HEK293 (cell line): ENCODE measurements around the gene WNT8B.
A peak's percentile ranks its signal among the peaks of the same experiment; 100 is the strongest.

Source experiments
- ELK4 ChIP-seq: IDR thresholded peaks from 2 replicates; pipeline ENCODE4 v1.6.1; 2011; ENCODE audit warnings: mild to moderate bottlenecking, low read depth, low read length, borderline replicate concordance
- GLI4 ChIP-seq: fragments of 450-650 bp; formaldehyde crosslinking; IDR thresholded peaks from 2 replicates; pipeline ENCODE4 v1.5.1; 2016; ENCODE audit warnings: missing biosample characterization, missing genetic modification characterization
- PRDM1 ChIP-seq: fragments of 450-650 bp; formaldehyde crosslinking; IDR thresholded peaks from 2 replicates; pipeline ENCODE4; 2016; ENCODE audit warnings: missing biosample characterization, missing genetic modification characterization
- REPIN1 ChIP-seq: fragments of 450-650 bp; formaldehyde crosslinking; IDR thresholded peaks from 2 replicates; pipeline ENCODE4 v1.5.1; 2017; ENCODE audit warnings: missing biosample characterization, missing genetic modification characterization, low read depth
- SCRT2 ChIP-seq: fragments of 450-650 bp; formaldehyde crosslinking; IDR thresholded peaks from 2 replicates; pipeline ENCODE4 v1.5.1; 2016; ENCODE audit warnings: missing biosample characterization, missing genetic modification characterization
- SETDB1 ChIP-seq: IDR thresholded peaks from one replicate; pipeline ENCODE4 v1.6.1; 2017; ENCODE audit warnings: mild to moderate bottlenecking, low read length, moderate library complexity, mixed read lengths; ENCODE audit not compliant: insufficient read length
- SP2 ChIP-seq: fragments of 450-650 bp; formaldehyde crosslinking; IDR thresholded peaks from 2 replicates; pipeline ENCODE4 v1.5.1; 2016; ENCODE audit warnings: missing biosample characterization, missing genetic modification characterization
- SP7 ChIP-seq: fragments of 450-650 bp; formaldehyde crosslinking; IDR thresholded peaks from 2 replicates; pipeline ENCODE4 v1.5.1; 2016; ENCODE audit warnings: missing biosample characterization, missing genetic modification characterization
- ZBTB49 ChIP-seq: fragments of 450-650 bp; formaldehyde crosslinking; IDR thresholded peaks from 2 replicates; pipeline ENCODE4 v1.5.1; 2016; ENCODE audit warnings: missing biosample characterization, missing genetic modification characterization, low read depth
- ZFHX2 ChIP-seq: fragments of 450-650 bp; formaldehyde crosslinking; conservative IDR thresholded peaks from 2 replicates; pipeline ENCODE4 v1.5.1; 2016; ENCODE audit warnings: missing biosample characterization, missing genetic modification characterization
- ZFP41 ChIP-seq: fragments of 450-650 bp; formaldehyde crosslinking; IDR thresholded peaks from 2 replicates; pipeline ENCODE4 v1.5.1; 2016; ENCODE audit warnings: missing biosample characterization, missing genetic modification characterization, borderline replicate concordance
- ZNF10 ChIP-seq: fragments of 450-650 bp; formaldehyde crosslinking; IDR thresholded peaks from 2 replicates; pipeline ENCODE4 v1.5.1; 2017; ENCODE audit warnings: missing biosample characterization, missing genetic modification characterization
- ZNF112 ChIP-seq: fragments of 450-650 bp; formaldehyde crosslinking; IDR thresholded peaks from 2 replicates; pipeline ENCODE4 v1.5.0; 2017; ENCODE audit warnings: missing biosample characterization, missing genetic modification characterization
- ZNF114 ChIP-seq: fragments of 450-650 bp; formaldehyde crosslinking; IDR thresholded peaks from 2 replicates; pipeline ENCODE4 v1.5.0; 2017; ENCODE audit warnings: missing biosample characterization, missing genetic modification characterization
- ZNF133 ChIP-seq: fragments of 450-650 bp; formaldehyde crosslinking; IDR thresholded peaks from 2 replicates; pipeline ENCODE4 v1.5.1; 2016; ENCODE audit warnings: missing biosample characterization, missing genetic modification characterization
- ZNF155 ChIP-seq: fragments of 450-650 bp; formaldehyde crosslinking; IDR thresholded peaks from 2 replicates; pipeline ENCODE4 v1.5.1; 2016; ENCODE audit warnings: missing biosample characterization, missing genetic modification characterization
- ZNF174 ChIP-seq: fragments of 450-650 bp; formaldehyde crosslinking; IDR thresholded peaks from 2 replicates; pipeline ENCODE4 v1.5.0; 2017; ENCODE audit warnings: missing biosample characterization, mild to moderate bottlenecking, missing genetic modification characterization
- ZNF2 ChIP-seq: fragments of 450-650 bp; formaldehyde crosslinking; IDR thresholded peaks from 2 replicates; pipeline ENCODE4 v1.5.1; 2016; ENCODE audit warnings: missing biosample characterization, missing genetic modification characterization
- ZNF221 ChIP-seq: fragments of 450-650 bp; formaldehyde crosslinking; IDR thresholded peaks from 2 replicates; pipeline ENCODE4 v1.5.1; 2017; ENCODE audit warnings: missing biosample characterization, missing genetic modification characterization, borderline replicate concordance
- ZNF223 ChIP-seq: fragments of 450-650 bp; formaldehyde crosslinking; IDR thresholded peaks from 2 replicates; pipeline ENCODE4 v1.5.1; 2016; ENCODE audit warnings: missing biosample characterization, missing genetic modification characterization
- ZNF266 ChIP-seq: fragments of 450-650 bp; formaldehyde crosslinking; IDR thresholded peaks from 2 replicates; pipeline ENCODE4 v1.5.1; 2016; ENCODE audit warnings: missing biosample characterization, missing genetic modification characterization, low read depth
- ZNF274 ChIP-seq, 2 experiments: fragments of 200-500 bp in 1 of 2; fragments of 450-650 bp in 1 of 2; sonication (Bioruptor generic) in 1 of 2; formaldehyde crosslinking in 1 of 2; IDR thresholded peaks; 2 replicates each; pipeline versions ENCODE4 v1.5.1 to v1.6.1; 2014 to 2016; ENCODE audit warnings: borderline replicate concordance in 1 of 2, inconsistent platforms in 1 of 2, low read length in 1 of 2, missing biosample characterization in 1 of 2, missing genetic modification characterization in 1 of 2
- ZNF311 ChIP-seq: fragments of 450-650 bp; formaldehyde crosslinking; IDR thresholded peaks from 2 replicates; pipeline ENCODE4 v1.5.1; 2017; ENCODE audit warnings: missing biosample characterization, missing genetic modification characterization, borderline replicate concordance
- ZNF335 ChIP-seq: fragments of 450-650 bp; formaldehyde crosslinking; conservative IDR thresholded peaks from 2 replicates; pipeline ENCODE4 v1.5.1; 2016; ENCODE audit warnings: missing biosample characterization, missing genetic modification characterization
- ZNF394 ChIP-seq: fragments of 450-650 bp; formaldehyde crosslinking; IDR thresholded peaks from 2 replicates; pipeline ENCODE4 v1.5.1; 2016; ENCODE audit warnings: missing biosample characterization, missing genetic modification characterization, mild to moderate bottlenecking, moderate library complexity, borderline replicate concordance
- ZNF423 ChIP-seq: fragments of 450-650 bp; formaldehyde crosslinking; IDR thresholded peaks from 2 replicates; pipeline ENCODE4 v1.5.1; 2016; ENCODE audit warnings: missing biosample characterization, missing genetic modification characterization
- ZNF549 ChIP-seq: fragments of 450-650 bp; IDR thresholded peaks from 2 replicates; pipeline ENCODE4 v1.5.1; 2018; ENCODE audit warnings: missing biosample characterization, missing genetic modification characterization, mild to moderate bottlenecking, inconsistent platforms, moderate library complexity
- ZNF555 ChIP-seq: fragments of 450-650 bp; formaldehyde crosslinking; conservative IDR thresholded peaks from 2 replicates; pipeline ENCODE4 v1.5.1; 2017; ENCODE audit warnings: missing biosample characterization, mild to moderate bottlenecking, missing genetic modification characterization, inconsistent platforms
- ZNF558 ChIP-seq: fragments of 450-650 bp; formaldehyde crosslinking; IDR thresholded peaks from 2 replicates; pipeline ENCODE4 v1.5.1; 2016; ENCODE audit warnings: missing biosample characterization, missing genetic modification characterization
- ZNF600 ChIP-seq: fragments of 450-650 bp; formaldehyde crosslinking; IDR thresholded peaks from 2 replicates; pipeline ENCODE4 v1.5.1; 2016; ENCODE audit warnings: missing biosample characterization, missing genetic modification characterization
- ZNF654 ChIP-seq: fragments of 450-650 bp; formaldehyde crosslinking; IDR thresholded peaks from 2 replicates; pipeline ENCODE4 v1.5.1; 2016; ENCODE audit warnings: low read depth, missing biosample characterization, missing genetic modification characterization
- ZNF677 ChIP-seq: fragments of 450-650 bp; IDR thresholded peaks from 2 replicates; pipeline ENCODE4 v1.5.0; 2018; ENCODE audit warnings: missing biosample characterization, mild to moderate bottlenecking, missing genetic modification characterization, moderate library complexity
- ZNF701 ChIP-seq: fragments of 450-650 bp; formaldehyde crosslinking; IDR thresholded peaks from 2 replicates; pipeline ENCODE4 v1.5.1; 2016; ENCODE audit warnings: missing biosample characterization, missing genetic modification characterization
- ZNF768 ChIP-seq: fragments of 450-650 bp; formaldehyde crosslinking; IDR thresholded peaks from 2 replicates; pipeline ENCODE4 v1.5.1; 2018; ENCODE audit warnings: missing biosample characterization, mild to moderate bottlenecking, missing genetic modification characterization
- ZNF776 ChIP-seq: fragments of 450-650 bp; formaldehyde crosslinking; IDR thresholded peaks from 2 replicates; pipeline ENCODE4 v1.5.0; 2017; ENCODE audit warnings: missing biosample characterization, missing genetic modification characterization, borderline replicate concordance
- ZNF843 ChIP-seq: fragments of 450-650 bp; formaldehyde crosslinking; IDR thresholded peaks from 2 replicates; pipeline ENCODE4 v1.5.1; 2016; ENCODE audit warnings: missing biosample characterization, missing genetic modification characterization
- TF ChIP-seq, protein P1 (sequence below): fragments of 450-650 bp; formaldehyde crosslinking; IDR thresholded peaks from 2 replicates; pipeline ENCODE4 v1.5.1; 2016; ENCODE audit warnings: missing biosample characterization, missing genetic modification characterization

The WNT8B gene

GRCh38 chr10:100433253-100434240 lies 29.3 kb upstream of the WNT8B start (continued):
- TF ChIP-seq ZFHX2 (tag by site-specific recombination) (no peak), ZNF221 (no peak), ZNF843 (tag by site-specific recombination) (no peak), SP7 (tag by site-specific recombination) (peak; percentile 73), ZNF549 (tag by site-specific recombination) (no peak), ZNF155 (tag by site-specific recombination) (no peak), ZFP41 (tag by site-specific recombination) (no peak), ZNF266 (tag by site-specific recombination) (no peak), SP2 (no peak), ZNF311 (tag by site-specific recombination) (no peak), SCRT2 (no peak), ZNF274 (IDR thresholded peaks at IDR 0.05; ENCODE audit: low read length) (no peak), ZNF274 (tag by site-specific recombination; IDR thresholded peaks at IDR 0.05; ENCODE audit: borderline replicate concordance) (no peak), ZNF555 (tag by site-specific recombination) (no peak), ZNF10 (tag by site-specific recombination) (no peak), GLI4 (tag by site-specific recombination) (no peak), REPIN1 (tag by site-specific recombination) (peak; percentile 38; the same call in 1 of the 2 replicates), SETDB1 (no peak), PRDM1 (tag by site-specific recombination) (peak; percentile 91), ZNF394 (tag by site-specific recombination) (peak; percentile 67; the same call in 1 of the 2 replicates), ZNF768 (no peak), ZNF600 (0 out of 2 replicates have a peak, but pooled peaks have one; percentile 19), ZNF114 (no peak), ZNF133 (tag by site-specific recombination) (no peak), ZNF335 (tag by site-specific recombination) (peak; percentile 38; the same call in 1 of the 2 replicates), ZBTB49 (no peak), ZNF223 (tag by site-specific recombination) (no peak), ZNF423 (tag by site-specific recombination) (no peak), ZNF701 (tag by site-specific recombination) (no peak), ZNF654 (tag by site-specific recombination) (peak; percentile 100), ZNF558 (tag by site-specific recombination) (no peak), ZNF112 (tag by site-specific recombination) (no peak), ZNF677 (no peak), ZNF776 (tag by site-specific recombination) (no peak), ELK4 (no peak), ZNF174 (tag by site-specific recombination) (no peak), ZNF2 (tag by site-specific recombination) (peak; percentile 99)
- TF ChIP-seq, protein P1, sequence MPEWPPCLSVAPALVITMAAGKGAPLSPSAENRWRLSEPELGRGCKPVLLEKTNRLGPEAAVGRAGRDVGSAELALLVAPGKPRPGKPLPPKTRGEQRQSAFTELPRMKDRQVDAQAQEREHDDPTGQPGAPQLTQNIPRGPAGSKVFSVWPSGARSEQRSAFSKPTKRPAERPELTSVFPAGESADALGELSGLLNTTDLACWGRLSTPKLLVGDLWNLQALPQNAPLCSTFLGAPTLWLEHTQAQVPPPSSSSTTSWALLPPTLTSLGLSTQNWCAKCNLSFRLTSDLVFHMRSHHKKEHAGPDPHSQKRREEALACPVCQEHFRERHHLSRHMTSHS (tag by site-specific recombination) = no peak
